T-helper 2 cell (primary cell): ENCODE data around the gene ERMARD.

Experiments used
- DNase-seq, 5 experiments: peaks; one replicate each; pipeline versions ENCODE4 v3.0.0 to v3.0.0-alpha.2; 2012 to 2022

Gene ERMARD

DNA sequence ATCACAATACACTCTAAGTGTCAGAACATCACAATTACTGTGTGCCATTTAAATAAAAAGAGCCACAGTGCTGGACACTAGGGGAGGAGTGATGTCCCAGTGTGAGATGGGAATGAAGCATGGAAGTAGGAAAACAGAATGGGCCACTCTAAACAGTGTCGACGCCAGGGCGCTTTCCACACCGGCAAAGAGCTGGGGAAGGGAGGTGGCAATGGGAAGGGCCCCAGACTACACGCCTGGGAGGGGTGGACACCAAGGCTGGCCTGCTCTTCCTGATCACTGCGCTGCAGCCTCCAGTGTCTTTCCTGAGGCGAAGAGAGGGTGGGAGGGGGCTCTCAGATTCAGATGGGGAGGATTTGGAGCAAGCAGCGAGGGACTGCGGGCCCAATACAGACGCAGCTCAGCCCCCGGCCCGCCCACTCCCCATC, 75.9 kb downstream of the ERMARD start:
- DNase-seq = no peak

DNA sequence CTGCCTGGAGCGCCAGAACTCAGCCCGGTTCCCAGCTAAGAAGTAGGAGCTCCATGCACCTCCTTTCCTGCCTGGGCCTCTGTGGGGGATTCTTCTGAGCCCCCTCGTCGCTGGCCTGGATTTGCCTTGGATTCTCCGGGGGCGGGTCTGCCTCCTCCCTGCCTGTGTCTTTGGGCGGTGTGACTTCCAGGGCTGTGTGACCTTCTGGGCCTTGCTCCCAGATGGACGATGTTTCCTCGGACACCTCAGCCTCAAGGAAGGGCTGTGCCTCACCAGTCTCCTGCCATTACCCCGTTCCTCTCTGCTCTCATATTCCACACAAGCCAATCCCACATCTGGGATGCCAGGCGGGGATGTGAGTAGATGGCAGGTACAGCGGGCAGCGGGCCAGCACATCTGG, 76.8 kb downstream of the ERMARD start:
- no peak for DNase-seq

DNA sequence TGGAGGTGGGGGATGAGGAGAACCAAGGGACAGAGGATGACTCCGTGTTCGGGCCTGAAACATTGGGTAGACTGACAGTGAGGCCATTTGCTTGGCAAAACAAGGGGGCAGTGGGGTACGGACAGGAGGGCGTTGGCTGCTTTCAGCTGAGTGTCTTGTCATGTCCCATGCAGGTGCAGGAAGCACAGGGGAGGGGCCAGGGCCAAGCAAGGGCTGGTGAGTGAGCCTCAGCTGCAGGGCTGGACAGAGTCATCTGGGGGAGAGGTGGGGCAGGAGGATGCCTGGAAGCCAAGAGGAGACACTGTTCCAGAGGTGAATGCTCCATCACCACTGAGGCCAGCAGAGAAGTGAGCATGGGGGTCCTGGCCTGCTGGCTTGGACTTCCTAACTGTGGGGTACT, 78.4 kb downstream of the ERMARD start:
- DNase-seq = no peak

- no peak for DNase-seq
These were observed 79.5 kb downstream of the ERMARD start for GRCh38 chr6:169830876-169831275.
